A673 (cell line): Measurements from ENCODE around the gene ACYP2. TPM values are rescaled to one million over a fixed set of nuclear protein-coding genes. Genes with fewer than 3 reads are reported as not detected.

Source experiments
- BruUV-seq: library from RNA; stranded (reverse); fragments of 400-500 nt; replicated peaks from 2 replicates; lab custom pipeline; 2021; lab: Mats Ljungman, UMichigan
- CTCF ChIA-PET: fragments of 300-600 bp; sonication (Branson Sonifier 250); formaldehyde crosslinking; loops from one replicate; lab custom pipeline; 2022; ENCODE audit warnings: antibody characterized with exemption; lab: Charles Lee
- POLR2A ChIA-PET: fragments of 300-600 bp; sonication (Branson Sonifier 250); formaldehyde crosslinking; loops from one replicate; lab custom pipeline; 2022; ENCODE audit warnings: antibody characterized with exemption; ENCODE audit not compliant: low non-redundant PET; lab: Charles Lee
- DNase-seq: peaks from one replicate; pipeline ENCODE4 v3.0.0-alpha.2; 2015; ENCODE audit warnings: low spot score
- H3K27ac ChIP-seq: fragments of 200-600 bp; sonication (generic); 2 replicates; pipeline ENCODE4 v1.5.1; 2016; ENCODE audit warnings: mixed run types, low read depth, mild to moderate bottlenecking, mixed read lengths, antibody characterized with exemption, low read length; ENCODE audit not compliant: poor library complexity, severe bottlenecking
- H3K27me3 ChIP-seq: fragments of 200-600 bp; sonication (generic); replicated peaks from 2 replicates; pipeline ENCODE4 v1.6.1; 2017; ENCODE audit warnings: mixed run types, low read depth, mild to moderate bottlenecking, mixed read lengths, antibody characterized with exemption, low read length; ENCODE audit not compliant: insufficient read depth, poor library complexity
- H3K36me3 ChIP-seq: fragments of 200-600 bp; sonication (generic); 2 replicates; pipeline ENCODE4 v1.6.1; 2016; ENCODE audit warnings: mixed run types, mild to moderate bottlenecking, mixed read lengths, antibody characterized with exemption, low read length; ENCODE audit not compliant: insufficient read depth, poor library complexity, severe bottlenecking
- H3K4me1 ChIP-seq: fragments of 200-600 bp; sonication (generic); 2 replicates; pipeline ENCODE4 v1.6.1; 2017; ENCODE audit warnings: mixed run types, mild to moderate bottlenecking, mixed read lengths, antibody characterized with exemption, low read length; ENCODE audit not compliant: insufficient read depth, poor library complexity, severe bottlenecking
- H3K4me3 ChIP-seq: fragments of 200-600 bp; sonication (generic); 2 replicates; pipeline ENCODE4 v1.5.1; 2016; ENCODE audit warnings: low read depth, mixed run types, mild to moderate bottlenecking, mixed read lengths, low read length; ENCODE audit not compliant: poor library complexity, severe bottlenecking
- H3K9me3 ChIP-seq: fragments of 200-600 bp; sonication (generic); 2 replicates; pipeline ENCODE4 v1.6.1; 2016; ENCODE audit warnings: mixed run types, low read depth, mild to moderate bottlenecking, mixed read lengths, antibody characterized with exemption, low read length; ENCODE audit not compliant: poor library complexity, severe bottlenecking
- CTCF ChIP-seq: fragments of 300-800, 200-600 bp; sonication (generic); conservative IDR thresholded peaks from 2 replicates; pipeline ENCODE4 v1.5.1; 2017; ENCODE audit warnings: low read depth, mild to moderate bottlenecking, antibody characterized with exemption, low read length, moderate library complexity, mixed read lengths
- EZH2 ChIP-seq: fragments of 200-600 bp; sonication (generic); IDR thresholded peaks from 2 replicates; pipeline ENCODE4 v1.6.1; 2017; ENCODE audit warnings: borderline replicate concordance, low read depth, mild to moderate bottlenecking, mixed read lengths, antibody characterized with exemption, low read length; ENCODE audit not compliant: poor library complexity, severe bottlenecking
- intact Hi-C: fragments of 100-400 bp; cut with micrococcal nuclease; formaldehyde crosslinking; loops from one replicate; pipeline ENCODE4 v1.10.0; 2022; ENCODE audit not compliant: unreplicated experiment
- total RNA-seq: library from RNA; stranded (reverse); gene quantifications from 2 replicates; pipeline ENCODE4 v1.2.3, GENCODE V29; 2021

ACYP2 gene
- total RNA-seq, 1 experiment from 2014 or later, result 10.1 TPM

- CTCF ChIA-PET, result no interaction called here
- no TSS peak for BruUV-seq
These were observed 227.2 kb downstream of the ACYP2 start for GRCh38 chr2:54342603-54343002.

GRCh38 chr2:54347622-54348021, 232.2 kb downstream of the ACYP2 start:
- no peak overlapping the region for H3K27ac ChIP-seq
- CTCF ChIA-PET, result no interaction called here
- no peaks in the 10 kb centered on the region for H3K9me3 ChIP-seq
- no peaks in the 10 kb centered on the region for H3K36me3 ChIP-seq
- no peak for DNase-seq
- no peaks in the 10 kb centered on the region for H3K27me3 ChIP-seq
- POLR2A ChIA-PET, result no interaction called here
- no peak overlapping the region for H3K4me3 ChIP-seq
- intact Hi-C loops, result no loop called here
- BruUV-seq, result no TSS peak
- H3K4me1 ChIP-seq, result no peaks in the 10 kb centered on the region
- TF ChIP-seq CTCF (no peak), EZH2 (no peak)

More at GRCh38 chr2:54342603-54343002, 227.2 kb downstream of the ACYP2 start:
- intact Hi-C loops, result no loop called here
- POLR2A ChIA-PET, result no interaction called here
- no peak overlapping the region for H3K4me3 ChIP-seq
- no peaks in the 10 kb centered on the region for H3K4me1 ChIP-seq
- no peaks in the 10 kb centered on the region for H3K36me3 ChIP-seq
- no peaks in the 10 kb centered on the region for H3K27me3 ChIP-seq
- TF ChIP-seq CTCF, result no peak
- TF ChIP-seq EZH2, result no peak
- no peaks in the 10 kb centered on the region for H3K9me3 ChIP-seq
- H3K27ac ChIP-seq, result no peak overlapping the region
- DNase-seq, result no peak

GRCh38 chr2:54348646-54349045, 233.2 kb downstream of the ACYP2 start:
- BruUV-seq, result no TSS peak
- TF ChIP-seq CTCF (no peak), EZH2 (no peak)
- DNase-seq, result no peak
- intact Hi-C loops, result no loop called here
- ChIA-PET CTCF (no interaction called here), POLR2A (no interaction called here)
- H3K36me3 ChIP-seq, result no peaks in the 10 kb centered on the region
- no peak overlapping the region for H3K27ac ChIP-seq
- H3K27me3 ChIP-seq, result no peaks in the 10 kb centered on the region
- no peak overlapping the region for H3K4me3 ChIP-seq
- H3K9me3 ChIP-seq, result no peaks in the 10 kb centered on the region
- no peaks in the 10 kb centered on the region for H3K4me1 ChIP-seq
